ENCODE data around the gene UBA5.

DNA sequence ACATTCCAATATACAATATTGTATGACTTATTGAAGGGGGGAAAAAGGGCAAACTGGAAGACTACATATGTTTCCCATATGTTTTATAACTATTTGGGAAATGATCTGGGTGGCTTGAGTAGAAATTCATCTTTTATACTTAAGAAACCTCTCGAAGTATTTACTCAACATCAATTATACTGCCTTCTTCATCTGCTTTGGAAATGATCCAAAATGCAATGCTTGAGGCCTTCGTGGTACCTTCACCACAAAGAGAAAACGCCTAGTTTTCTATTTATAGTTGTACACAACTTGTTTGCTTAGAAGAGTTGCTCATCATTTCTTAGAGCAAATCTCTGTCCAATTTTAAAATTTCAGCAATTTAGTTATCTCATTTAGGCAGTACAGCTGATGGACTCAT, 44.2 kb upstream of the UBA5 start:
- TF ChIP-seq, protein P1, sequence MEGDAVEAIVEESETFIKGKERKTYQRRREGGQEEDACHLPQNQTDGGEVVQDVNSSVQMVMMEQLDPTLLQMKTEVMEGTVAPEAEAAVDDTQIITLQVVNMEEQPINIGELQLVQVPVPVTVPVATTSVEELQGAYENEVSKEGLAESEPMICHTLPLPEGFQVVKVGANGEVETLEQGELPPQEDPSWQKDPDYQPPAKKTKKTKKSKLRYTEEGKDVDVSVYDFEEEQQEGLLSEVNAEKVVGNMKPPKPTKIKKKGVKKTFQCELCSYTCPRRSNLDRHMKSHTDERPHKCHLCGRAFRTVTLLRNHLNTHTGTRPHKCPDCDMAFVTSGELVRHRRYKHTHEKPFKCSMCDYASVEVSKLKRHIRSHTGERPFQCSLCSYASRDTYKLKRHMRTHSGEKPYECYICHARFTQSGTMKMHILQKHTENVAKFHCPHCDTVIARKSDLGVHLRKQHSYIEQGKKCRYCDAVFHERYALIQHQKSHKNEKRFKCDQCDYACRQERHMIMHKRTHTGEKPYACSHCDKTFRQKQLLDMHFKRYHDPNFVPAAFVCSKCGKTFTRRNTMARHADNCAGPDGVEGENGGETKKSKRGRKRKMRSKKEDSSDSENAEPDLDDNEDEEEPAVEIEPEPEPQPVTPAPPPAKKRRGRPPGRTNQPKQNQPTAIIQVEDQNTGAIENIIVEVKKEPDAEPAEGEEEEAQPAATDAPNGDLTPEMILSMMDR (IDR thresholded peaks at IDR 0.05 in 8 of 11, conservative IDR thresholded peaks at IDR 0.05 in 3 of 11): no peak
- TF ChIP-seq POLR2A (IDR thresholded peaks at IDR 0.05): no peak
- no peak for TF ChIP-seq POLR2AphosphoS5 (IDR thresholded peaks at IDR 0.05)

Measured in spleen (tissue), 7 donors.